HG03139 (cell line): ENCODE results near the gene KNSTRN.
A peak's percentile ranks its signal among the peaks of the same experiment; 100 is the strongest.

Source experiments
- ATAC-seq: cut with Tn5 transposase; IDR thresholded peaks from one replicate; pipeline ENCODE4 v1.9.1; 2021; ENCODE audit not compliant: unreplicated experiment

KNSTRN gene

GRCh38 chr15:40428185-40428584, 45.7 kb downstream of the KNSTRN start:
- no peak for ATAC-seq

GRCh38 chr15:40429068-40429710, 46.7 kb downstream of the KNSTRN start:
- ATAC-seq: no peak

GRCh38 chr15:40430271-40430805, 47.8 kb downstream of the KNSTRN start:
- no peak for ATAC-seq

- ATAC-seq: no peak
Observed at GRCh38 chr15:40435023-40435709, 52.6 kb downstream of the KNSTRN start.

GRCh38 chr15:40435710-40436089, 53.2 kb downstream of the KNSTRN start:
- ATAC-seq: no peak

GRCh38 chr15:40436116-40436891, 53.8 kb downstream of the KNSTRN start:
- no peak for ATAC-seq

- ATAC-seq: no peak
Observed at GRCh38 chr15:40436892-40437751, 54.6 kb downstream of the KNSTRN start.

- no peak for ATAC-seq
Observed at GRCh38 chr15:40437752-40438687, 55.5 kb downstream of the KNSTRN start.

- ATAC-seq: no peak
Observed at GRCh38 chr15:40438712-40439111, 56.2 kb downstream of the KNSTRN start.

- no peak for ATAC-seq
Observed at GRCh38 chr15:40439461-40439959, 57.0 kb downstream of the KNSTRN start.

GRCh38 chr15:40439960-40440742, 57.6 kb downstream of the KNSTRN start:
- no peak for ATAC-seq

GRCh38 chr15:40440743-40441564, 58.4 kb downstream of the KNSTRN start, which contains the start of gene BAHD1:
Gene BAHD1, plus strand, starts transcription at chr15:40440953. Its CDS starts 17,512 bp downstream, at chr15:40458465.
- ATAC-seq: peak; percentile 88

- no peak for ATAC-seq
Observed at GRCh38 chr15:40441565-40442531, 59.3 kb downstream of the KNSTRN start.

GRCh38 chr15:40443255-40443654, 60.7 kb downstream of the KNSTRN start:
- no peak for ATAC-seq

- no peak for ATAC-seq
Observed at GRCh38 chr15:40443846-40444245, 61.3 kb downstream of the KNSTRN start.
